GM19438 (cell line): ENCODE measurements around the gene TUBGCP6.
A peak's percentile ranks its signal among the peaks of the same experiment; 100 is the strongest.
"Not testable (repeated sequence)": the region's sequence is repeated elsewhere in the genome, so short reads cannot be mapped to it uniquely, and the experiment has no call there.

Experiments used
- ATAC-seq: cut with Tn5 transposase; IDR thresholded peaks from one replicate; pipeline ENCODE4 v1.9.1; 2021; ENCODE audit warnings: low read depth; ENCODE audit not compliant: unreplicated experiment

TUBGCP6 gene

GRCh38 chr22:50280708-50281383, 36.0 kb upstream of the TUBGCP6 start:
- ATAC-seq, result no peak

GRCh38 chr22:50280022-50280707, 35.3 kb upstream of the TUBGCP6 start:
- ATAC-seq, result no peak

DNA sequence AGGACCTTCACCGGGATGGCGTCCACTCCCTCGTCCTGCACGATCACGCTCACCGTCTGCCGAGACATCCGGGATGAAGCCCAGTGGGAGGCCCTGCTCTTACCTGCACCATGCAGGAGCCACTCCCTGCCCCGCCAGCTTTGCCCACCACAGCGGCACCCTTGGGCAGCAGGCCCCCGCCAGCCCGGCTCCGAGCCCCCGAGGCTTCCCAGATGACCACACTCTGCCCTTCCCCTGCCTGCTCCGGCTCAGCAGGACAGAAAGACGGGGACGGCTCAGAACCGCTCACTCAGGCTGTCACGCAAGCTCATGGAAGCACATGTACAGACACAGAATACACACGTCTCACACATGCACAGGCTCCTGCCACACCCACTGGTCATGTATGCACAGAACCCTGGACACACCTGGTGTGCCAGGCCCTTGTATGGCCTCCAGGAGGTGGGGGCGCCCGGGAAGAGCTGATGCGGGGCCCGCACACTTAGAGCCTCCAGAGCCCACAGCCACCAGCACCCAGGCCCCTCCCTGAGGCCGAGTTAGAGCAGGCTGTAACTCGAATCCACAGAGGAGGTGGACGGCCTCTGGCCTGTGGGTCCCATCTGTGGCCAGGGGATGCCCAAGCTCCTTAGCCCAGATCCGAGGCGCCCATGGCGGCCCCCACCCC, 34.3 kb upstream of the TUBGCP6 start:
- no peak for ATAC-seq

DNA sequence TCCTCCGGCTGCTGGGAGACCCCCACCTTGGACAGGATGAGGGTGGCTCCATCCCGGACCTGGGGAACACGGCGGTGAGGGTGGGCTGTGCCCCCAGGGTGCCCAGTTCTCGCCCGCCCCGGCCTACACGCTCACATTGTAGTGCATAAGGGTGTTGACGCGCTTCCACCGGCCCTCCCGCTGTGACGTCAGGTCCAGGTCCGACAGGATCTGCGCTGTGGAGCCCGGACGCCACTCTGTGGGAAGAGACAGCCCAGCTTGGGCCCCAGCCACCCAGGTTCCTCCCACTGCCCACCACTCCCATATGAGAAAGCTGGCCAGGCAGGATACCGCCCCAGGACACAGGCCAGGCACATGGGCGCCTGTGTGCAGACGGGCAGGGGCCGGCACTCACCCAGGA, 33.6 kb upstream of the TUBGCP6 start:
- ATAC-seq, result no peak

GRCh38 chr22:50277761-50278160, 32.9 kb upstream of the TUBGCP6 start:
- no peak for ATAC-seq

- peak; percentile 72 for ATAC-seq
Observed at GRCh38 chr22:50276143-50276542, 31.3 kb upstream of the TUBGCP6 start.

- no peak for ATAC-seq
Observed at GRCh38 chr22:50275181-50276055, 30.6 kb upstream of the TUBGCP6 start.

DNA sequence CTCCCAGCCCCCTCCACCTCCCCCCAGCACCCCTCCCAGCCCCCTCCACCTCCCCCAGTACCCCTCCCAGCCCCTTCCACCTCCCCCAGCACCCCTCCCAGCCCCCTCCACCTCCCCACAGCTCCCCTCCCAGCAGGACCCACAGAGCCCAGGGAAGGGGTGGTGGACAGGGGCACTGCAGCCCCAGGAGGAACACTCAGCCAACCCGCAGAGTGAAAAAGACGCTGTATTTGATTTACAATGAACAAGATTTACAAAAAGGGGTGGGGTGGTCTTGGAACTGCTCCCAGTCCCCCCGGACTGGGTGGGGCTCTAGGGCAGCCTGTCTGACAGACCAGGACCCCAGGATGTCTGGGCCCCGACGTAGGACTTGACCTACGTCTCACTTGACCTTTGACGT, 29.9 kb upstream of the TUBGCP6 start:
- ATAC-seq, result no peak

- no peak for ATAC-seq
Observed at GRCh38 chr22:50274311-50274710, 29.5 kb upstream of the TUBGCP6 start.

DNA sequence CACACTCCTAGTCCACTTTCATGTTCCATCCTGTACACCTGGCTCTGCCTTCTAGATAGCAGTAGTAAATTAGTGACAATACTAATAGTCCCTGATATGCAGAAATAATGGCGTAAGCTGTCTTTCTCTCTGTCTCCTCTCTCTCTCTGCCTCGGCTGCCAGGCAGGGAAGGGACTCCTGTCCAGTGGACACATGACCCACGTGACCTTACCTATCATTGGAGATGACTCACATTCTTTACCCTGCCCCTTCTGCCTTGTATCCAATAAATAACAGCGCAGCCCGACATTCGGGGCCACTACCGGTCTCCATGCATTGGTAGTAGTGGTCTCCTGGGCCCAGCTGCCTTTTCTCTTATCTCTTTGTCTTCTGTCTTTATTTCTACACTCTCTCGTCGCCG, 29.0 kb upstream of the TUBGCP6 start:
- ATAC-seq, result not testable (repeated sequence)

DNA sequence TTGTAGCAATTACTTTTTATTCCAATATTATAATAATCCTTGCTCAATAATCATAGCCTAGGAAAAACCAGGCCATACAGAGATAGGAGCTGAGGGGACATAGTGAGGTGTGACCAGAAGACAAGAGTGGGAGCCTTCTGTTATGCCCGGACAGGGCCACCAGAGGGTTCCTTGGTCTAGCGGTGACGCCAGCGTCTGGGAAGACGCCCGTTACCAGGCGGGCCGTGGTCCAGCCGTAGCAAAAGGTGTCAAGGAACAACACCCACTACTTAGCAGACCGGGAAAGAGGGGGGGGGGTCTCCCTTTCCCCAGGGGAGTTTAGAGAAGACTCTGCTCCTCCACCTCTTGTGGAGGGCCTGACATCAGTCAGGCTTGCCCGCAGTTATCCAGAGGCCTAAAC, 28.5 kb upstream of the TUBGCP6 start:
- ATAC-seq, result not testable (repeated sequence)

DNA sequence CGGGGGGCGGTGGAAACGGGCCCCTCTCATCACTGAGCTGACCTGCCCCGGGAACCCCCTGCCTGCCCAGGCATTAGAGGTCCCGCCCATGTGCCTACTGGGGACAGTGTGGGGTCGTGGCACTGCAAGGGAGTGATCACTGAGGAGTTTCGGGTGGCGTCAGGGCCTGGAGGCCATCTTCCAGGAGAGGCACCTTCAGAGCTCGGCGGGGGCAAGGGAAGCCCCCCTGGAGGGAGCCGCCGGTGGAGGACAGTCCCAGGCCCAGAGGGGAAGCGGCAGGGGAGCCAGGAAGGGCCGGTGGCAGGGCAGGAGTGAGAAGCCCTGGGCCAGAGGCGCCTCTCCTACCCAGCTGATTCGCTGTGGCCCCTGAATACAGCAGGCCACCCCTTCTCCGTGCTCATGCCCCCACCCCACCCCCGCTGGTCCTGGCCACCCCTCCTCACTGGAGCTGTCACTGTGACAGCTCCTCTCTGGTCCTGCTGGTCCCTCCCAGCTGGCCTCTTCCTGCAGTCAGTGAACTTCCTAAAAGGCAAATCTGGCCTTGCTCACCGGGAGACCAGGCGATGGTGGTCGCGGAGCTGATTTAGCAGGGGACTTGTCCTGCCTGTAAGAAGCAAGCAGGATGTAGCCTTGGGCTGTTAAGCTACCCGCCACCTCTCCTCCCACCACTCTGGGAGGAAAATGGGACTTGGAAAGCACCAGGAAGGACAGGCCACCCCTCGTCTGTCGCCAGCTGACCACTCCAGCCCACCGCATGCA, 27.4 kb upstream of the TUBGCP6 start:
- no peak for ATAC-seq

DNA sequence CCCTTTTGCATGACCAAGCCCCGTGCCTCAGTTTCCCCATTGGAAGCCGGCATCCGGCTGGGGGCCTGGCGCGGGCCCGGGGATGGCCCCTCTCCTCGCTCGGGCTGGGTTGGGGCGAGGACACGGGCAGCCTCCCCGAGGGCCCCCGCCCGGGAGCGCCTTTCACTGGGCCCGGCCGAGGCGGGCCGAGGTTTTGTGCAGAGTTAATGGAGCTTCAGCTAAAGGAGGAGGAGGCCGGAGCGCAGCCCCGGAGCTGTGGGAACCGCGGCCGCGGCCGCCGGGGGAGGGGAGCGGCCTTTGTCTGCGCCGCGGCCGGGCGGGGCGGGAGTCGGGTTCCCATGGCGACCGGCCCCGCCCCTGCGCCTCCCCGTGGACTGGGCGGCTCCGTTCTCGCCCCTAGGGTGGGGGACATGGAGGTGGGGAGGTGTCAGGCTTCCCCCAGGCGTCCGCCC, 26.7 kb upstream of the TUBGCP6 start:
- ATAC-seq, result no peak

DNA sequence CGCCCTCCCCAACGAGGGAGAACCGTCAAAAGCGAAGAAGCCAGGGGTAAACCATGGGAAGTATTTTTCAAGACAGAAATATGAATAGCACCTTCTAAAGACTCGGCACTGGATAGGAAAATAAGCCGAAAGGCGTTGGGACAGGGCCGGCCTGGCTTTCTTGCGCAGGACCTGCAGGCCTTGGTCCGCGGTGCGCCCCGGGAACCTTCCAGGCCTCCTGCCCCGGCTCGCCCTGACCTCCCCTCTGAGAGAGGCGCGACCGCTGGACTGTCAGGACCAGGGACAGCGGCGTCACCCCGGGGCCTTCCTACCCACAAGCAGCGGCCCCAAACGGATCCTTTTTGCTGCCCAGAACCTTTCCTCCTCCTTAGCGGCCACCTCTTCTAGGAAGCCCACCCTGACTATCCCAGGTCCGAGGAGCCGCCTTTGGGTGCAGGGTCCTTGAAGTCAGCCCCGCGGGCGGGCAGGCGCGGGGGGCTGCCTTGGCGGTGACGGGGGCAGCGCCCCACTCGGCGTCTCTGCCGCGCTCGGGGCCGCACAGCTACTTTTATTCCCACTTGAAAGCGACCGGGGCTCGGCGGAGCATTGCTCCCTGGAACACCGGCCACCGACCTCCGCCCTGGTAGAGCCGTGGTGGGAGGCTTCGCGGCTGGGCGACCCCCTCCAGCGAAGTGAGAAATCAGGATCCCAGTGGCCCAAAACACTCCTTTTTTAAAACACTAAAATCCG, 26.0 kb upstream of the TUBGCP6 start:
- ATAC-seq, result no peak

DNA sequence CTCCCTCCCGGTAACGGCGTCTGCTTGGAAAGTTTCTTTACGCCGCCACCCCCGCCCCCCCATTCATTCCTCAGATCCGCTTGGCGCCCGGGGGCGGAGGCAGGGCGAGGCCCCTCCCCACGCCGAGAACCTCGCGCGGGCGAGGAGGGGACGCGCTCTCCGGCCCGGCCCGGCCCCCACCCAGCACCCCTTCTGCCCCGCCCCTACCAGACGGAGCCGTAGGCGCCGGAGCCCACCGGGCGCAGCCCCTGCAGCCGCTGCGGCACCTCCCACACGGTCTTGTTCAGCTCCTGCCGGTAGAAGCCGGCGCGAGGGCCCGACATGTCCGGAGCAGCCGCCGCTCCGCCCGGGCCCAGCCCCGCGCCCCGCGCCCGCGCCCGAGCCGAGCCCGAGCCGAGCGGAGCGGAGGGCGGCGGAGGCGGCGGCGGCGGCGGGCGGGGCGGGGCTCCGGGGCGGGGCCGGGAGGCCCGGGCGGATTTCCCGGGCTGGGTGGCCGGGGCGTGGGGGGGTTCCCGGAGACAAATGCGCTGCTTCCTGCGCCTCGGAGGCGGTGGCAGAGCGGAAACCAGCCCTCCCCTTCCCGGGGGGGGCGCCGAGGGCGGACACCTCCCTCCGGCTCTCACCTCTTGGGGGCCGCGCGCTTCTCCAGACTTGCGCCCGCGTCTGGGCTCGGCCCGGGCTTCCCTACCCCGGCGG, 25.3 kb upstream of the TUBGCP6 start, which contains the start of gene MAPK11:
Gene MAPK11 (minus strand): TSS at position 411 of the 696 bp plus-strand sequence. CDS start 88 bp downstream, at position 323.
- no peak for ATAC-seq

- no peak for ATAC-seq
Observed at GRCh38 chr22:50269573-50269969, 24.7 kb upstream of the TUBGCP6 start.

DNA sequence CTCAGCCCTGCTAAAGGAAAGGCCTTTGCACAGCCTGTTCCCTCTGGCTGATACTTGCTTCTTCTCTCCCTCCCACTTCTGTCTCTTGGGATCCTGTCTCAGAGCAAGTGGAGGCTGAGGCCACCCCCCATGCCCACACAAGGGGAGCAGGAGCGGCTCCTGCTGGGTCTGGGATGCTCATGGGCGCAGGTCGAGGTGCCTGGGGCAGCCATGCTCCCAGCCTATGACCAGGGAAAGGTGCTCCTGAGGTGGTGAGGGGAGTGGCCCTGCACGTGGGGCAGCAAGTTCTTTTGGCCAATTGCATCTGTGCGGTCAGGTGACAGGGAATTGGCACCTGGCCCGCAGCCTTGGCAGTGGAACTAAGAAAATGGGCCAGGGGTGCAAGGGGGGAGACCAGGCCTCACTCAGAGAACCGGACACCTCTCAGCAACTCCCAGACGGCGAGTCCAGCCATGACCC, 23.9 kb upstream of the TUBGCP6 start:
- ATAC-seq, result no peak

- ATAC-seq, result no peak
Observed at GRCh38 chr22:50267591-50268390, 23.0 kb upstream of the TUBGCP6 start.
